HG02885 (cell line): ENCODE measurements around the gene CTNNA1.
"Not testable (repeated sequence)": the region's sequence is repeated elsewhere in the genome, so short reads cannot be mapped to it uniquely, and the experiment has no call there.

Experiments
- ATAC-seq: cut with Tn5 transposase; IDR thresholded peaks from one replicate; pipeline ENCODE4 v1.9.1; 2021; ENCODE audit warnings: mild to moderate bottlenecking; ENCODE audit not compliant: unreplicated experiment, poor library complexity

The CTNNA1 gene

DNA sequence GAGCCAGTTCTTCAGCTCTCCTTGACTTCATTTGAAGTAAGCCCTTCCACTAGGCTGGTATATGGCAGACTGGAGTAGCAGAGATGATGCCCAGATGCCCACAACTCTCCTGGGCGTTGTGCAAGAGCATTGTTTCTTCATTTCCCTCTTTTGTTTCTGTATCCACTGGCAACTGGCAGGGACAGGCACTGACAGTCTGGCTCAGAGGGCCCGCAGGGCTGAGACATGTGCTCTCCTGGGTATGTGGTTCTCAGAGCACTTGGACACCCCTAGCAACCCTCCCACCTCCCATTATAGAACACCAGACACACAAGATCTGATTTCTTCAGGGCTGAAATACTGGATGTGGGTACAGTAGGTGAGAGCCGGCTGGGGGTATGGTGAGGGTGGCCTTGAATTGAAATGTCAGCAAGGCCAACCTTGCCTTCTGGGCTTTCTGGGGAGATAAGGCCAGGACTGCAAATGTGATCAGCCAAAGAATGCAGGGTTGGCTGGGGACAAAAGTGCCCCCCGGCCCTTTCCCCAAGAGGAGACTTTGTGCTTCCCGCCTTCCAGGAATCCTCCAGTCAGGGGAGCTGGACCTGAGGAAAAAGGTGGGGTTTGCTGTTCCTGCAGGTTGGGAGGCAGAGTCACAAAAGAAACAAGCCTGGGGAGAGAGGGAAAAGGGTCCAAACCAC is 28.6 kb upstream of the CTNNA1 start:
- ATAC-seq = no peak

DNA sequence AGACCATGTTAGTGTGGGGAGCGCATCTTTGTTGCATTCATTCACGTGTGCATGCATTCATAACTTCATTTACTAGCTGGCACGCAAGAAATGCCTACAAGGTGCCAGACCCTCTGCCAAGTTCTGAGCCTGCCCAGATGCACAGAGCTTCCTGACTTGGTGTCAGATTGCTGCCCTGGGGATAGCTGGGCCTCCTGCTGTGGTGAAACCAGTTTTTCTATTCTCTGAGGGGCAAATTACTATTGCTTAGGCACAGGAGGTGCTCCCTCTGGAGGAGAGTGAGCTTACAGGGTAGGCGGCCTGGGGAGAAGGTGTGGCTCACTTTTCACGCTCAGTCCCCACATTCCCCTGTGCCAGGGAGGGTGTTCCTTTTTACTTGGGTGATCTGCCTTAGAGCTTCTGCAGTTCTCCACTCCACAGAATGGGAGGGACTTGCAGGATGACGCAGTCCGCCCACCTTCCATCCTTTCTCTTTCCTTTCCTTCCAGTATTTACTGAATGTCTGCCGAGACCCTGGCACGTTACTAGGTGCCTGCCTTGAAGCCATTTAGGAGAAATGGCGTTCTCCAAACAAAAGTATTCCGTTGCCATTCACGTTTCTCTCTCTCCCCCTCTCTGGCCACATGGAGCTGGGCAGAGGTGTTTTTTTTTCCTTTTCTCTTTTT is 27.9 kb upstream of the CTNNA1 start:
- no peak for ATAC-seq

- no peak for ATAC-seq
Observed at GRCh38 chr5:138725818-138726416, 27.3 kb upstream of the CTNNA1 start.

DNA sequence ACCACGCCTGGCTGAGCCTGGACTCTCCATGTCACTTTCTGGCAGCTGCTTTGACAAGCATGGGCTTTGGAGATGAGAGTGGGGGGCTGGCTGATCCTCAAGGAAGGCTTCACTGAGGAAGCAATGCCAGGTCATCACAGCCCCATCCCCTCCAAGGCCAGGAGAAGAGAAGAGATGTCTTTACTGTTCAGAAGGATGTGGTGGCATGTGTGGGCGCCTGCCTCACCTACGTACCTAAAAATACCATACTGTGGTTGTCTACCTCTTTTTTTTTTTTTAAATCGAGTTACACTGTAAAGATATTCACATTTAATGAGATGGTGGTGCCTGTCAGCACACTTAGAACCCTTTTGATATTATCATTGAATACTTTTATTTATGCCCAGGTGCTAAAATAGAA is 26.4 kb upstream of the CTNNA1 start:
- peak; percentile 38 for ATAC-seq

GRCh38 chr5:138730496-138730895 is 22.7 kb upstream of the CTNNA1 start:
- ATAC-seq = not testable (repeated sequence)

DNA sequence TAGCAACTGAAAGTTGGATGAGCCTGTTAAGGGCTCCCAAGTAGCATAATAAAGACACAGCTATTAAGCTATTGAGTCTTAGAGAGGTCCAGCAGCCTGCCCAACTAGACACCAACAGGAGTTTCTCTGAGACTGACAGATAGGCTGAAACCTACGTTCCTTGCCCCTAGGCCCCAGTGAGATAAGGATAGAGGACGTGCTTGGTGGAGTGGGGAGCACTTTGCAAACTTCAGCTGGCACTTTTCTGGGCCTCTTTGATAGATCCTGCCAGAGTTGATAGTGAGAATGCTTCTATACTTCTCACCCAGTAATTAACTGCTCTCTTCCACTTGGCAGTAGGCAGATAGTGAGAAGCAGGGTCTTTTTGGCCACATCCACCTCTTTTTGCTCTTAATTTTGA is 20.8 kb upstream of the CTNNA1 start:
- no peak for ATAC-seq

GRCh38 chr5:138732933-138733332 is 20.3 kb upstream of the CTNNA1 start:
- no peak for ATAC-seq

DNA sequence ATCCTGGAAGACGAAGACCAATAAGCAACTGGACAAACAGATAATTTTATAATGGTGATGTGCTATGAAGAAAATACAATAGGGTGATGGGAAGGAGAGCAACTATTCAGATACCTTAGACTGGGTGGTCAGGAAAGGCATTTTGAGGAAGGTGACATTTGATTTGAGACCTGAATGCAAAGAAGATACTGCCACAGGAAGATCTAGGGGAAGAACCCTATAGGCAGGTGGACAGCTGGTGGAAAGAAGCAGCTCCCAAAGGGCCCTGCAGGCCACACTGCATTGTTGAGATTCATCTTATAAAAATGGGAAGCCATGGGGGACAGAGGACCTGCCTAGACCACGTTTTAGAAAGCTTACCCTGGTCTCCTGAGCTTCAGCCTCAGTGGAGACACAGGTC is 19.7 kb upstream of the CTNNA1 start:
- ATAC-seq = no peak

DNA sequence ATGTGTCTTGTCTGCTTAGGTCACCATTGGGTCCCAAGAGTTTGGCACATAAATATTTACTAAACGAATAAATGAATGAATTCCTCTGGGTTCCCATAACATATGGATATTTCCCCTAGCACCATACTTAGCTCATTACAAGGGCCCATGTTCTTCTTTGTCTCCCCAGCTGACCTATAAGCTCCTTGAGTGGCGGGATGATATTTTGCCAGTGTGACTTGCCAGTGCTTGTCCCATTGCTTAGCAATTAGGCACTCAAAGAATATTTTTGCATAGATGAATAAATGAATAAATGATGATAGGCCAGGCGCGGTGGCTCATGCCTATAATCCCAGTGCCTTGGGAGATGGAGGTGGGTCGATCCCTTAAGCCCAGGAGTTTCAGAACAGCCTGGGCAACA is 16.9 kb upstream of the CTNNA1 start:
- no peak for ATAC-seq

- no peak for ATAC-seq
Observed at GRCh38 chr5:138737494-138738265, 15.5 kb upstream of the CTNNA1 start.

- no peak for ATAC-seq
Observed at GRCh38 chr5:138738399-138738798, 14.8 kb upstream of the CTNNA1 start.

GRCh38 chr5:138739938-138740337 is 13.3 kb upstream of the CTNNA1 start:
- no peak for ATAC-seq

DNA sequence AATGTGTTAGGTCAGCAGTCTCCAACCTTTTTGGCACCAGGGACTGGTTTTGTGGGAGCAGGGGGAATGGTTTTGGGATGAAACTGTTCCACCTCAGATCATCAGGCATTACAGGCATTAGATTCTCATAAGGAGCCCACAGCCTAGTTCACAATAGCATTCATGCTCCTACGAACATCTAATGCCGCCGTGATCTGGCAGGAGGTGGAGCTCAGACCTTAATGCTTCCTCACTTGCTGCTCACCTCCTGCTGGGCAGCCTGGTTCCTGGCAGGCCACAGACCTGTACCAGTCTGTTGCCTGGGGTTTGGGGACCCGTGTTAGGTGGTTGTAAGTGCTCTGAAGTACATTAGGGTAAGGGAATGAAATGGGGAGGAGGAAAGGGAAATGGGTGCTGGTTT is 9.7 kb upstream of the CTNNA1 start:
- ATAC-seq = no peak

GRCh38 chr5:138745268-138745667 is 8.0 kb upstream of the CTNNA1 start:
- ATAC-seq = no peak

DNA sequence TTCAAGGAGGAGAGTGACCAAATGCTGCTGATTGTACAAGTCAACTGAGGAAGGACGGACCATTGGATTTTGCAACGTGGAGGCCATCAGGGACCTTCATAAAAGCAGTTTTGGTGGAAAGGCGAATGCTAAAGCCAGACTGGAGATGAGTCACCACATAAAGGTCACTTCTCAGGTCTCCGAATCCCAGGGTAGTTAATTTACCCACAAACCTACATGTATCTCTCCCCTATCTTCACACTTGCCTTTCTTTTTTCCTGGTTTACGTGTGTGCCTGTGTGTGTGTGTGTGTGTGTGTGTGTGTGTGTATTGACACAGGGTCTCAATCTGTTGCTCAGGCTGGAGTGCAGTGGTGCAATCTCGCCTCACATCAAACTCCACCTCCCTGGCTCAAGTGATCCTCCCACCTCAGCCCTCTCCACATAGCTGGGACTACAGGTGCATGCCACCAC is 4.6 kb upstream of the CTNNA1 start:
- no peak for ATAC-seq

- not testable (repeated sequence) for ATAC-seq
Observed at GRCh38 chr5:138751344-138751743, 1.9 kb upstream of the CTNNA1 start.

- no peak for ATAC-seq
Observed at GRCh38 chr5:138752341-138752950, 779 bp upstream of the CTNNA1 start.

- ATAC-seq = peak; percentile 11
Observed at GRCh38 chr5:138753794-138754698, 821 bp downstream of the CTNNA1 start.

DNA sequence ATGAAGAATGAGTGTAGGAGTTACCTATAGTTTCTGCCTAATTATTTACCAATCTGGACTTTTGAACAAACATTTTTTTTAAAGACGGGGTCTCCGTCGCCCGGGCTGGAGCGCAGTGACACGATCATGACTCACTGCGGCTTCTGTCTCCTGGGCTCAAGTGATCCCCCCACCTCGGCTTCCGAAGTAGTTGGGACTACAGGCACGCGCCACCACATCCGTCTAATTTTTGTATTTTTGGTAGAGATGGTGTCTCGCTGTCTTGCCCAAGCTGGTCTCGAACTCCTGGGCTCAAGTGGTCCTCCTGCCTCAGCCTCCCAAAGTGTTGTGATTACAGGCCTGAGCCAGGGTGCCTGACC is 1.5 kb downstream of the CTNNA1 start:
- ATAC-seq = no peak
